HFFc6 (cell line): ENCODE results near the gene PDE4D. TPM values are rescaled to one million over a fixed set of nuclear protein-coding genes. Genes with fewer than 3 reads are reported as not detected.

Experiments
- DNase-seq: peaks from one replicate; pipeline ENCODE4 v3.0.0-alpha.2; 2018
- H3K27ac Mint-ChIP-seq: 2 replicates; pipeline ENCODE4 v1.8.0; 2020; ENCODE audit warnings: mild to moderate bottlenecking, mixed read lengths
- H3K27me3 Mint-ChIP-seq: 2 replicates; pipeline ENCODE4 v1.8.0; 2021; ENCODE audit warnings: mild to moderate bottlenecking, moderate library complexity, mixed read lengths; ENCODE audit not compliant: insufficient read depth
- H3K36me3 Mint-ChIP-seq: 2 replicates; pipeline ENCODE4 v1.8.0; 2021; ENCODE audit warnings: low read depth, mixed read lengths
- H3K4me1 Mint-ChIP-seq: 2 replicates; pipeline ENCODE4 v1.8.0; 2020; ENCODE audit warnings: low read depth, mixed read lengths
- H3K4me3 Mint-ChIP-seq: 2 replicates; pipeline ENCODE4 v1.8.0; 2020; ENCODE audit warnings: mild to moderate bottlenecking, moderate library complexity, mixed read lengths
- H3K9me3 Mint-ChIP-seq: 2 replicates; pipeline ENCODE4 v1.8.0; 2020; ENCODE audit warnings: mild to moderate bottlenecking, mixed read lengths
- CTCF ChIP-seq: fragments of 200-600 bp; sonication (generic); IDR thresholded peaks from 2 replicates; pipeline ENCODE4 v1.5.0; 2021; ENCODE audit warnings: antibody characterized with exemption, mild to moderate bottlenecking
- total RNA-seq, 6 experiments: library from RNA; stranded (reverse); fragmentation: NEBNext Ultra II Directional; extraction: Animal tissue kit (Norgen Biotek cat#: 25700); gene quantifications; 2 replicates in 1 of 6; 3 replicates in 5 of 6; pipeline ENCODE4 v1.2.3, GENCODE V29; 2021

The PDE4D gene
- total RNA-seq, 6 experiments from 2014 or later, result 1.8 to 7.3 (median 6.2) TPM

- no peak for TF ChIP-seq CTCF
- Mint-ChIP-seq H3K4me1 (peaks cover 20% of the 10 kb centered on the region), H3K27me3 (no peaks in the 10 kb centered on the region), H3K27ac (no peak overlapping the region), H3K36me3 (no peaks in the 10 kb centered on the region), H3K4me3 (no peak overlapping the region), H3K9me3 (no peaks in the 10 kb centered on the region)
- no peak for DNase-seq
Observed at GRCh38 chr5:59722874-59723273, 170.7 kb downstream of the PDE4D start.

GRCh38 chr5:59721741-59722140 is 171.8 kb downstream of the PDE4D start:
- no peak for TF ChIP-seq CTCF
- no peaks in the 10 kb centered on the region for H3K36me3 Mint-ChIP-seq
- H3K27ac Mint-ChIP-seq, result no peak overlapping the region
- no peaks in the 10 kb centered on the region for H3K27me3 Mint-ChIP-seq
- H3K9me3 Mint-ChIP-seq, result no peaks in the 10 kb centered on the region
- peaks cover 20% of the 10 kb centered on the region for H3K4me1 Mint-ChIP-seq
- H3K4me3 Mint-ChIP-seq, result no peak overlapping the region
- DNase-seq, result no peak

GRCh38 chr5:59720063-59720462 is 173.5 kb downstream of the PDE4D start:
- no peak for DNase-seq
- no peaks in the 10 kb centered on the region for H3K36me3 Mint-ChIP-seq
- peaks cover 16% of the 10 kb centered on the region for H3K4me1 Mint-ChIP-seq
- no peaks in the 10 kb centered on the region for H3K27me3 Mint-ChIP-seq
- no peaks in the 10 kb centered on the region for H3K9me3 Mint-ChIP-seq
- TF ChIP-seq CTCF, result no peak
- H3K27ac Mint-ChIP-seq, result no peak overlapping the region
- H3K4me3 Mint-ChIP-seq, result no peak overlapping the region

- TF ChIP-seq CTCF, result no peak
- no peaks in the 10 kb centered on the region for H3K4me1 Mint-ChIP-seq
- H3K4me3 Mint-ChIP-seq, result no peak overlapping the region
- DNase-seq, result no peak
- no peaks in the 10 kb centered on the region for H3K27me3 Mint-ChIP-seq
- H3K27ac Mint-ChIP-seq, result no peak overlapping the region
- peaks cover 4% of the 10 kb centered on the region; the same call in 1 of the 2 replicates for H3K9me3 Mint-ChIP-seq
- no peaks in the 10 kb centered on the region for H3K36me3 Mint-ChIP-seq
Observed at GRCh38 chr5:59716966-59717500, 176.5 kb downstream of the PDE4D start.

GRCh38 chr5:59716029-59716428 is 177.5 kb downstream of the PDE4D start:
- Mint-ChIP-seq H3K27me3 (no peaks in the 10 kb centered on the region), H3K36me3 (no peaks in the 10 kb centered on the region), H3K27ac (no peak overlapping the region), H3K9me3 (peaks cover 4% of the 10 kb centered on the region; the same call in 1 of the 2 replicates), H3K4me1 (no peaks in the 10 kb centered on the region), H3K4me3 (no peak overlapping the region)
- no peak for DNase-seq
- no peak for TF ChIP-seq CTCF

GRCh38 chr5:59715228-59715627 is 178.3 kb downstream of the PDE4D start:
- Mint-ChIP-seq H3K4me1 (no peaks in the 10 kb centered on the region; the same call in 1 of the 2 replicates), H3K27me3 (no peaks in the 10 kb centered on the region), H3K9me3 (peaks cover 4% of the 10 kb centered on the region; the same call in 1 of the 2 replicates), H3K27ac (no peak overlapping the region), H3K4me3 (no peak overlapping the region), H3K36me3 (no peaks in the 10 kb centered on the region)
- no peak for TF ChIP-seq CTCF
- no peak for DNase-seq
